Upper lobe of right lung (tissue), 1 donor: ENCODE measurements around the gene STARD13. TPM values are rescaled to one million over a fixed set of nuclear protein-coding genes. Genes with fewer than 3 reads are reported as not detected.
A peak's percentile ranks its signal among the peaks of the same experiment; 100 is the strongest.

Experiments used
- ATAC-seq: fragments of 200-7000 bp; cut with Tn5 transposase; one replicate; pipeline ENCODE4 v1.9.1; 2020; ENCODE audit warnings: mild to moderate bottlenecking, moderate library complexity
- DNase-seq: peaks from one replicate; pipeline ENCODE4 v3.0.0-alpha.2; 2020
- H3K27ac ChIP-seq: fragments of 200-600 bp; one replicate; pipeline ENCODE4 v1.8.0; 2022
- H3K27me3 ChIP-seq: fragments of 200-600 bp; one replicate; pipeline ENCODE4 v1.8.0; 2022; ENCODE audit warnings: mild to moderate bottlenecking
- H3K36me3 ChIP-seq: fragments of 200-600 bp; one replicate; pipeline ENCODE4 v1.8.0; 2022
- H3K4me1 ChIP-seq: fragments of 200-600 bp; one replicate; pipeline ENCODE4 v1.8.0; 2022
- H3K4me3 ChIP-seq: fragments of 200-600 bp; one replicate; pipeline ENCODE4 v1.8.0; 2022; ENCODE audit warnings: mild to moderate bottlenecking
- H3K9me3 ChIP-seq: fragments of 200-600 bp; one replicate; pipeline ENCODE4 v1.8.0; 2022
- intact Hi-C: fragments of 100-400 bp; cut with DNase I; formaldehyde crosslinking; loops from one replicate; pipeline ENCODE4 v1.11.0; 2022
- total RNA-seq: library from RNA; stranded (reverse); fragmentation: NEBNext Ultra II Directional; extraction: Animal tissue kit (Norgen Biotek cat#: 25700); gene quantifications from one replicate; pipeline ENCODE4 v1.2.1, GENCODE V29; 2021
- TF ChIP-seq, protein P1 (sequence below): fragments of 200-600 bp; IDR thresholded peaks from one replicate; pipeline ENCODE4 v1.8.0; 2022; ENCODE audit warnings: antibody characterized with exemption
- donor health status: DM: no; HTN: yes; CAD: no; lungs with severe emphysema.

STARD13 gene
- total RNA-seq, 1 donor from 2014 or later, result 60.4 TPM

GRCh38 chr13:33326723-33327122 lies 41.2 kb upstream of the STARD13 start:
- Histone ChIP-seq H3K27ac (no peak overlapping the region), H3K4me3 (no peak overlapping the region), H3K27me3 (no peaks in the 10 kb centered on the region), H3K36me3 (no peaks in the 10 kb centered on the region), H3K4me1 (no peaks in the 10 kb centered on the region), H3K9me3 (no peaks in the 10 kb centered on the region)
- intact Hi-C loops, result no loop called here
- TF ChIP-seq, protein P1, sequence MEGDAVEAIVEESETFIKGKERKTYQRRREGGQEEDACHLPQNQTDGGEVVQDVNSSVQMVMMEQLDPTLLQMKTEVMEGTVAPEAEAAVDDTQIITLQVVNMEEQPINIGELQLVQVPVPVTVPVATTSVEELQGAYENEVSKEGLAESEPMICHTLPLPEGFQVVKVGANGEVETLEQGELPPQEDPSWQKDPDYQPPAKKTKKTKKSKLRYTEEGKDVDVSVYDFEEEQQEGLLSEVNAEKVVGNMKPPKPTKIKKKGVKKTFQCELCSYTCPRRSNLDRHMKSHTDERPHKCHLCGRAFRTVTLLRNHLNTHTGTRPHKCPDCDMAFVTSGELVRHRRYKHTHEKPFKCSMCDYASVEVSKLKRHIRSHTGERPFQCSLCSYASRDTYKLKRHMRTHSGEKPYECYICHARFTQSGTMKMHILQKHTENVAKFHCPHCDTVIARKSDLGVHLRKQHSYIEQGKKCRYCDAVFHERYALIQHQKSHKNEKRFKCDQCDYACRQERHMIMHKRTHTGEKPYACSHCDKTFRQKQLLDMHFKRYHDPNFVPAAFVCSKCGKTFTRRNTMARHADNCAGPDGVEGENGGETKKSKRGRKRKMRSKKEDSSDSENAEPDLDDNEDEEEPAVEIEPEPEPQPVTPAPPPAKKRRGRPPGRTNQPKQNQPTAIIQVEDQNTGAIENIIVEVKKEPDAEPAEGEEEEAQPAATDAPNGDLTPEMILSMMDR, result no peak
- no peak for DNase-seq
- ATAC-seq, result no peak

GRCh38 chr13:33326246-33326645 lies 40.7 kb upstream of the STARD13 start:
- H3K36me3 ChIP-seq, result no peaks in the 10 kb centered on the region
- DNase-seq (no peak), ATAC-seq (no peak)
- no peaks in the 10 kb centered on the region for H3K4me1 ChIP-seq
- H3K9me3 ChIP-seq, result no peaks in the 10 kb centered on the region
- intact Hi-C loops, result no loop called here
- TF ChIP-seq, protein P1, result no peak
- no peak overlapping the region for H3K4me3 ChIP-seq
- no peaks in the 10 kb centered on the region for H3K27me3 ChIP-seq
- H3K27ac ChIP-seq, result no peak overlapping the region

GRCh38 chr13:33323801-33324510 lies 38.4 kb upstream of the STARD13 start:
- ATAC-seq (no peak), DNase-seq (no peak)
- Histone ChIP-seq H3K9me3 (no peaks in the 10 kb centered on the region), H3K4me3 (no peak overlapping the region), H3K27me3 (no peaks in the 10 kb centered on the region), H3K4me1 (no peaks in the 10 kb centered on the region), H3K36me3 (no peaks in the 10 kb centered on the region), H3K27ac (no peak overlapping the region)
- intact Hi-C loops, result no loop called here
- TF ChIP-seq, protein P1, result no peak

GRCh38 chr13:33322965-33323668 lies 37.6 kb upstream of the STARD13 start:
- Histone ChIP-seq H3K27me3 (no peaks in the 10 kb centered on the region), H3K9me3 (no peaks in the 10 kb centered on the region), H3K27ac (peak overlapping the region; percentile 8), H3K36me3 (no peaks in the 10 kb centered on the region), H3K4me1 (no peaks in the 10 kb centered on the region), H3K4me3 (no peak overlapping the region)
- TF ChIP-seq, protein P1, result no peak
- intact Hi-C loops, result no loop called here
- no peak for DNase-seq
- ATAC-seq, result no peak

- Histone ChIP-seq H3K4me1 (no peaks in the 10 kb centered on the region), H3K27ac (peak overlapping the region; percentile 33), H3K27me3 (no peaks in the 10 kb centered on the region), H3K9me3 (no peaks in the 10 kb centered on the region), H3K36me3 (no peaks in the 10 kb centered on the region), H3K4me3 (no peak overlapping the region)
- DNase-seq (no peak), ATAC-seq (no peak)
- intact Hi-C loops, result no loop called here
- TF ChIP-seq, protein P1, result no peak
These were observed 36.9 kb upstream of the STARD13 start for GRCh38 chr13:33322543-33322809.
